IMR-90 (cell line): ENCODE results near the gene NBEAL1. TPM values are rescaled to one million over a fixed set of nuclear protein-coding genes. Genes with fewer than 3 reads are reported as not detected.

Experiments used
- ATAC-seq: fragments of 200-7000 bp; cut with Tn5 transposase; 2 replicates; pipeline ENCODE4 v1.9.1; 2020; ENCODE audit warnings: low read depth, mild to moderate bottlenecking, moderate library complexity
- BruUV-seq: library from RNA; stranded (reverse); fragments of 400-500 nt; replicated peaks from 2 replicates; lab custom pipeline; 2021; lab: Mats Ljungman, UMichigan
- CTCF ChIA-PET: fragments of 300-600 bp; formaldehyde crosslinking; extraction: SDS; loops from one replicate; lab custom pipeline; 2021; ENCODE audit warnings: antibody characterized with exemption; lab: Yijun Ruan, JAX
- POLR2A ChIA-PET: fragments of 300-600 bp; sonication (Branson Sonifier 250); formaldehyde crosslinking; loops from one replicate; lab custom pipeline; 2022; ENCODE audit warnings: antibody characterized with exemption; ENCODE audit not compliant: unreplicated experiment; lab: Charles Lee
- DNase-seq: peaks from one replicate; pipeline ENCODE4 v3.0.0; 2013
- H2AFZ ChIP-seq: replicated peaks from 2 replicates; pipeline ENCODE3; 2013; ENCODE audit warnings: low read length, mild to moderate bottlenecking; ENCODE audit not compliant: poor library complexity
- H2AK5ac ChIP-seq: 2 replicates; pipeline ENCODE4 v1.6.1; 2013; ENCODE audit warnings: low read depth, low read length, inconsistent platforms
- H2AK9ac ChIP-seq: replicated peaks from 2 replicates; pipeline ENCODE3; 2013; ENCODE audit warnings: mild to moderate bottlenecking, low read depth, low read length, moderate library complexity; ENCODE audit not compliant: poor library complexity
- H2BK120ac ChIP-seq: 2 replicates; pipeline ENCODE4 v1.6.1; 2013; ENCODE audit warnings: low read depth, low read length, inconsistent platforms
- H2BK15ac ChIP-seq: 3 replicates; pipeline ENCODE4 v1.6.1; 2013; ENCODE audit warnings: low read depth, low read length, inconsistent platforms
- H2BK20ac ChIP-seq: 2 replicates; pipeline ENCODE4 v1.6.1; 2013; ENCODE audit warnings: low read depth, mild to moderate bottlenecking, inconsistent platforms, low read length, moderate library complexity
- H2BK5ac ChIP-seq: 2 replicates; pipeline ENCODE4 v1.6.1; 2013; ENCODE audit warnings: mild to moderate bottlenecking, low read depth, low read length, inconsistent platforms; ENCODE audit not compliant: poor library complexity, severe bottlenecking
- H3K14ac ChIP-seq: replicated peaks from 2 replicates; pipeline ENCODE4 v1.6.1; 2013; ENCODE audit warnings: low read depth, low read length, inconsistent platforms
- H3K18ac ChIP-seq: 2 replicates; pipeline ENCODE4 v1.6.1; 2013; ENCODE audit warnings: low read depth, low read length, control low read depth
- H3K23ac ChIP-seq: 2 replicates; pipeline ENCODE4 v1.6.1; 2013; ENCODE audit warnings: low read depth, low read length, inconsistent platforms
- H3K27ac ChIP-seq: 2 replicates; pipeline ENCODE4 v1.5.1; 2013; ENCODE audit warnings: mild to moderate bottlenecking, control low read depth, low read length; ENCODE audit not compliant: insufficient read depth
- H3K27me3 ChIP-seq: 2 replicates; pipeline ENCODE4 v1.6.1; 2013; ENCODE audit warnings: low read length; ENCODE audit not compliant: control insufficient read depth, insufficient read depth
- H3K36me3 ChIP-seq: 2 replicates; pipeline ENCODE4 v1.6.1; 2013; ENCODE audit warnings: low read length, mixed read lengths; ENCODE audit not compliant: control insufficient read depth, insufficient read depth
- H3K4ac ChIP-seq: 2 replicates; pipeline ENCODE4 v1.6.1; 2013; ENCODE audit warnings: low read depth, low read length, inconsistent platforms
- H3K4me1 ChIP-seq: 2 replicates; pipeline ENCODE4 v1.6.1; 2013; ENCODE audit warnings: low read length, mixed read lengths; ENCODE audit not compliant: control insufficient read depth, insufficient read depth
- H3K4me2 ChIP-seq: 2 replicates; pipeline ENCODE4 v1.6.1; 2013; ENCODE audit warnings: low read depth, mild to moderate bottlenecking, control low read depth, low read length, moderate library complexity
- H3K4me3 ChIP-seq: 2 replicates; pipeline ENCODE4 v1.5.1; 2013; ENCODE audit warnings: low read depth, mild to moderate bottlenecking, control low read depth, low read length, moderate library complexity; ENCODE audit not compliant: insufficient read depth
- H3K56ac ChIP-seq: 2 replicates; pipeline ENCODE4 v1.6.1; 2013; ENCODE audit warnings: low read length, inconsistent platforms; ENCODE audit not compliant: insufficient read depth; ENCODE audit errors: extremely low read depth
- H3K79me1 ChIP-seq, 2 experiments: 2 replicates each; pipeline ENCODE4 v1.6.1; 2013; ENCODE audit warnings: low read length in 2 of 2, inconsistent platforms in 1 of 2, low read depth in 1 of 2
- H3K9ac ChIP-seq: 2 replicates; pipeline ENCODE4 v1.6.1; 2013; ENCODE audit warnings: low read depth, low read length, control low read depth
- H3K9me1 ChIP-seq: 2 replicates; pipeline ENCODE4 v1.6.1; 2013; ENCODE audit warnings: low read length, inconsistent platforms; ENCODE audit not compliant: insufficient read depth
- H3K9me3 ChIP-seq: 2 replicates; pipeline ENCODE4 v1.6.1; 2013; ENCODE audit warnings: low read length; ENCODE audit not compliant: control insufficient read depth, insufficient read depth
- H4K20me1 ChIP-seq: 2 replicates; pipeline ENCODE4 v1.6.1; 2013; ENCODE audit warnings: low read length, inconsistent platforms; ENCODE audit not compliant: insufficient read depth
- H4K5ac ChIP-seq: 2 replicates; pipeline ENCODE4 v1.6.1; 2013; ENCODE audit warnings: mild to moderate bottlenecking, low read depth, low read length, control low read depth
- H4K8ac ChIP-seq, 2 experiments: 2 replicates each; pipeline ENCODE4 v1.6.1; 2013; ENCODE audit warnings: low read depth in 2 of 2, low read length in 2 of 2, control low read depth in 1 of 2, inconsistent platforms in 1 of 2
- H4K91ac ChIP-seq: 2 replicates; pipeline ENCODE4 v1.6.1; 2013; ENCODE audit warnings: low read depth, low read length, inconsistent platforms; ENCODE audit not compliant: insufficient read depth
- BHLHE40 ChIP-seq: fragments of 150-350 bp; IDR thresholded peaks from 2 replicates; pipeline ENCODE4 v1.6.1; 2016; ENCODE audit warnings: mild to moderate bottlenecking, low read depth, low read length
- CEBPB ChIP-seq: IDR thresholded peaks from 2 replicates; pipeline ENCODE4 v1.6.1; 2012; ENCODE audit warnings: low read depth, low read length, improper control_type of control experiment
- CHD1 ChIP-seq: IDR thresholded peaks from 2 replicates; pipeline ENCODE4 v1.6.1; 2012; ENCODE audit warnings: low read depth, low read length, improper control_type of control experiment
- ELK1 ChIP-seq: fragments of 150-350 bp; IDR thresholded peaks from 2 replicates; pipeline ENCODE4 v1.6.1; 2016; ENCODE audit warnings: low read depth, mild to moderate bottlenecking, low read length, moderate library complexity, borderline replicate concordance
- FOS ChIP-seq: fragments of 150-350 bp; IDR thresholded peaks from 2 replicates; pipeline ENCODE4 v1.6.1; 2016; ENCODE audit warnings: low read depth, low read length
- MAFK ChIP-seq: IDR thresholded peaks from 2 replicates; pipeline ENCODE4 v1.6.1; 2012; ENCODE audit warnings: low read depth, low read length, improper control_type of control experiment
- MAZ ChIP-seq: IDR thresholded peaks from 2 replicates; pipeline ENCODE4 v1.6.1; 2012; ENCODE audit warnings: low read depth, mild to moderate bottlenecking, low read length, improper control_type of control experiment, moderate library complexity, borderline replicate concordance
- MXI1 ChIP-seq: IDR thresholded peaks from 2 replicates; pipeline ENCODE4 v1.6.1; 2012; ENCODE audit warnings: low read depth, mild to moderate bottlenecking, low read length, moderate library complexity, borderline replicate concordance
- NFE2L2 ChIP-seq: fragments of 150-350 bp; IDR thresholded peaks from 2 replicates; pipeline ENCODE4 v1.6.1; 2016; ENCODE audit warnings: low read depth, mild to moderate bottlenecking, low read length
- POLR2A ChIP-seq: IDR thresholded peaks from 2 replicates; pipeline ENCODE4 v1.6.1; 2012; ENCODE audit warnings: mild to moderate bottlenecking, low read depth, low read length
- RAD21 ChIP-seq: IDR thresholded peaks from 2 replicates; pipeline ENCODE4 v1.6.1; 2012; ENCODE audit warnings: low read length, improper control_type of control experiment
- RCOR1 ChIP-seq: IDR thresholded peaks from 2 replicates; pipeline ENCODE4 v1.6.1; 2012; ENCODE audit warnings: mild to moderate bottlenecking, low read length, improper control_type of control experiment; ENCODE audit not compliant: insufficient replicate concordance
- RFX5 ChIP-seq: IDR thresholded peaks from 2 replicates; pipeline ENCODE4 v1.8.0; 2012; ENCODE audit warnings: low read depth, mild to moderate bottlenecking, low read length, moderate library complexity
- SMC3 ChIP-seq: fragments of 150-350 bp; IDR thresholded peaks from 2 replicates; pipeline ENCODE4 v1.6.1; 2016; ENCODE audit warnings: low read depth, mild to moderate bottlenecking, antibody characterized with exemption, low read length, moderate library complexity
- WGBS, 2 experiments: methylation state at CpG; one replicate each; pipeline versions ENCODE4 v1.1.5 to v1.1.7; 2013; ENCODE audit warnings: missing lambda C conversion rate in 2 of 2; ENCODE audit not compliant: insufficient read length in 1 of 2; ENCODE audit errors: extremely low coverage in 2 of 2; 5-methylcytosine and 5-hydroxymethylcytosine counted together
- dilution Hi-C: fragments of 300-500 bp; cut with HindIII; formaldehyde crosslinking; loops from one replicate; pipeline ENCODE4 v1.14.3; 2018; ENCODE audit warnings: low sequenced_read_pairs; ENCODE audit not compliant: unreplicated experiment
- in situ Hi-C: fragments of 300-500 bp; cut with MboI; formaldehyde crosslinking; loops from 3 replicates; pipeline ENCODE4 v1.14.3; 2019; ENCODE audit warnings: low sequenced_read_pairs, inconsistent platforms, mixed read lengths
- intact Hi-C: fragments of 100-400 bp; cut with micrococcal nuclease; formaldehyde crosslinking; loops from 2 replicates; pipeline ENCODE4 v1.10.0; 2022
- polyA plus RNA-seq, 3 experiments: library from polyadenylated mRNA; depleted of rRNA; stranded (reverse); fragments of >200 nt; gene quantifications; 2 replicates each; pipeline ENCODE4 v1.2.3, GENCODE V29; 2012; ENCODE audit warnings: low replicate concordance in 1 of 3
- total RNA-seq: library from RNA; depleted of rRNA; stranded (reverse); fragments of >200 nt; gene quantifications from 2 replicates; pipeline ENCODE4 v1.2.3, GENCODE V29; 2012
- TF ChIP-seq, protein P1 (sequence below): fragments of 150-350 bp; IDR thresholded peaks from 2 replicates; pipeline ENCODE4 v1.6.1; 2017; ENCODE audit warnings: mild to moderate bottlenecking, antibody characterized with exemption, low read length, low read depth
- TF ChIP-seq, protein P2 (sequence below): conservative IDR thresholded peaks from 2 replicates; pipeline ENCODE4 v1.5.1; 2012; ENCODE audit warnings: mild to moderate bottlenecking, low read depth, low read length, improper control_type of control experiment

Gene NBEAL1
- total and polyA plus RNA-seq, 2 of the 4 experiments (the other 2 are of a cell fraction) = 6.4 to 38.0 TPM

DNA sequence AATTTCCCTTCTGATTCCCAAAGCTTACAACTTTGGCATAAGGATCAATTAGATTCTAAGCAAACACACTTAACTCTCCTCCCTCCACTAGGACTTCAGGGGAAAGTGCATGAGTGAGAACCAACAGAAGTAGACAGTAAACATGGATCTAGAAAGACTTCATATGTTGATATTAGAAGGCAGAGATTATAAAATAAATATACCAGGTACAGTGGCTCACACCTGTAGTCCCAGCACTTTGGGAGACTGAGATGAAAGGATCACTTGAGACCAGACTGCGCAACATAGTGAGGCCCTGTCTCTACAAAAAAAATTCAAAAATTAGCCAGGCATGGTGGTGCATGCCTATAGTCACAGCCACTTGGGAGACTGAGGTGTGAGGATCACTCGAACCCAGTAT lies 15.9 kb downstream of the NBEAL1 start:
- Histone ChIP-seq H4K8ac (no peak overlapping the region), H2BK15ac (no peak overlapping the region), H3K4ac (no peak overlapping the region), H3K4me1 (no peaks in the 10 kb centered on the region), H3K27me3 (no peaks in the 10 kb centered on the region), H3K36me3 (peaks cover 2% of the 10 kb centered on the region; the same call in 1 of the 2 replicates), H3K4me2 (no peak overlapping the region), H3K9ac (no peak overlapping the region), H3K9me1 (no peaks in the 10 kb centered on the region; the same call in 1 of the 2 replicates), H3K18ac (no peak overlapping the region), H4K5ac (no peak overlapping the region), H2AK9ac (no peak overlapping the region), H2AFZ (no peak overlapping the region), H3K79me1 (peaks cover 11 to 53% of the 10 kb centered on the region in 2 experiments; a peak in 3 of 4 replicates), H2BK5ac (no peak overlapping the region), H2BK120ac (no peak overlapping the region), H3K23ac (no peak overlapping the region), H3K9me3 (no peaks in the 10 kb centered on the region), H4K20me1 (peaks cover 4% of the 10 kb centered on the region), H3K27ac (no peak overlapping the region), H2AK5ac (no peak overlapping the region), H2BK20ac (no peak overlapping the region), H3K4me3 (no peak overlapping the region), H3K56ac (no peak overlapping the region), H4K91ac (no peak overlapping the region), H3K14ac (no peak overlapping the region)
- POLR2A ChIA-PET = no interaction called here
- in situ Hi-C loops (no loop called here), dilution Hi-C loops (no loop called here), intact Hi-C loops (loop anchor here (10.0 kb wide), 1 partner anchor 456 kb away; no protein-coding TSS in a partner anchor)
- ATAC-seq (no peak), DNase-seq (no peak)
- no TSS peak for BruUV-seq
- WGBS, 2 experiments = 100% methylated on average over 1 of the region's 2 CpGs; no CpG with 5 or more reads in 1 of the 2 experiments
- CTCF ChIA-PET = no interaction called here
- TF ChIP-seq BHLHE40 = no peak
- TF ChIP-seq RFX5 = no peak
- no peak for TF ChIP-seq SMC3
- no peak for TF ChIP-seq RCOR1
- TF ChIP-seq CEBPB = no peak
- TF ChIP-seq MXI1 = no peak
- no peak for TF ChIP-seq POLR2A
- no peak for TF ChIP-seq FOS
- no peak for TF ChIP-seq RAD21
- TF ChIP-seq NFE2L2 = no peak
- TF ChIP-seq, protein P1, sequence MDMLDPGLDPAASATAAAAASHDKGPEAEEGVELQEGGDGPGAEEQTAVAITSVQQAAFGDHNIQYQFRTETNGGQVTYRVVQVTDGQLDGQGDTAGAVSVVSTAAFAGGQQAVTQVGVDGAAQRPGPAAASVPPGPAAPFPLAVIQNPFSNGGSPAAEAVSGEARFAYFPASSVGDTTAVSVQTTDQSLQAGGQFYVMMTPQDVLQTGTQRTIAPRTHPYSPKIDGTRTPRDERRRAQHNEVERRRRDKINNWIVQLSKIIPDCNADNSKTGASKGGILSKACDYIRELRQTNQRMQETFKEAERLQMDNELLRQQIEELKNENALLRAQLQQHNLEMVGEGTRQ = no peak
- TF ChIP-seq ELK1 = no peak
- TF ChIP-seq CHD1 = no peak
- no peak for TF ChIP-seq MAZ
- no peak for TF ChIP-seq MAFK
- TF ChIP-seq, protein P2, sequence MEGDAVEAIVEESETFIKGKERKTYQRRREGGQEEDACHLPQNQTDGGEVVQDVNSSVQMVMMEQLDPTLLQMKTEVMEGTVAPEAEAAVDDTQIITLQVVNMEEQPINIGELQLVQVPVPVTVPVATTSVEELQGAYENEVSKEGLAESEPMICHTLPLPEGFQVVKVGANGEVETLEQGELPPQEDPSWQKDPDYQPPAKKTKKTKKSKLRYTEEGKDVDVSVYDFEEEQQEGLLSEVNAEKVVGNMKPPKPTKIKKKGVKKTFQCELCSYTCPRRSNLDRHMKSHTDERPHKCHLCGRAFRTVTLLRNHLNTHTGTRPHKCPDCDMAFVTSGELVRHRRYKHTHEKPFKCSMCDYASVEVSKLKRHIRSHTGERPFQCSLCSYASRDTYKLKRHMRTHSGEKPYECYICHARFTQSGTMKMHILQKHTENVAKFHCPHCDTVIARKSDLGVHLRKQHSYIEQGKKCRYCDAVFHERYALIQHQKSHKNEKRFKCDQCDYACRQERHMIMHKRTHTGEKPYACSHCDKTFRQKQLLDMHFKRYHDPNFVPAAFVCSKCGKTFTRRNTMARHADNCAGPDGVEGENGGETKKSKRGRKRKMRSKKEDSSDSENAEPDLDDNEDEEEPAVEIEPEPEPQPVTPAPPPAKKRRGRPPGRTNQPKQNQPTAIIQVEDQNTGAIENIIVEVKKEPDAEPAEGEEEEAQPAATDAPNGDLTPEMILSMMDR = no peak
